ENCODE data around the gene DSTN. TPM values are rescaled to one million over a fixed set of nuclear protein-coding genes. Genes with fewer than 3 reads are reported as not detected.

DSTN gene
- total RNA-seq, 1 donor from 2014 or later: 91.9 TPM

DNA sequence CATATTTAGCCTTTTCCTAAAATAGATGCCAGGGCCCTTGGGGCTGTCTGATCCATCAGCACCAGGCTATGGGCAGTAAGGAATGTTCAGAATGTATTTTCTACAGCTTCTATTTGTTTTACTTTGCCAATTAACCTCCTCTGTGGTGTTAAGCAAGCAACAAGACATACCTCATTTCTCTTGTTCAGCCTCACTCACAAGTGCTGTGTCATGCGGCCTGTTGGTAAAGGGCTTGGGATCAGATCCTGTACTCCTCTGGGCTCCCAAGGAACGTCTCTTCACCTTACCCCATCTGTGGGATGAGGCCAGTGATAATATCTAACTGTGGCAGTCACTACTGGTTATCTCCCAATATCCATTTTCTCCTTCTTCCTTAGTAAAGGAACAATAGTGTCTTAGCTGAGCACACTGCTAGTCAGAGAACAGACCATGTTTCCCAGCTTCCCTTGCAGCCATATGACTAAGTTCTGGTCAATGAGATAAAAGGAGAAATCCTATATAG lies 7.0 kb upstream of the DSTN start:
- H3K4me1 Mint-ChIP-seq: peaks cover 16% of the 10 kb centered on the region
- DNase-seq (ENCODE audit: low read depth, low spot score): no peak
- H3K36me3 Mint-ChIP-seq (ENCODE audit: low read depth): no peaks in the 10 kb centered on the region
- H3K9me3 Mint-ChIP-seq: no peaks in the 10 kb centered on the region
- H3K27me3 Mint-ChIP-seq (ENCODE audit: low read depth): peaks cover 10% of the 10 kb centered on the region
- no peak for TF ChIP-seq CTCF (conservative IDR thresholded peaks at IDR 0.05)
- no peak overlapping the region for H3K4me3 Mint-ChIP-seq
- peak overlapping the region; percentile 57 for H3K27ac Mint-ChIP-seq (ENCODE audit: unreplicated experiment)

DNA sequence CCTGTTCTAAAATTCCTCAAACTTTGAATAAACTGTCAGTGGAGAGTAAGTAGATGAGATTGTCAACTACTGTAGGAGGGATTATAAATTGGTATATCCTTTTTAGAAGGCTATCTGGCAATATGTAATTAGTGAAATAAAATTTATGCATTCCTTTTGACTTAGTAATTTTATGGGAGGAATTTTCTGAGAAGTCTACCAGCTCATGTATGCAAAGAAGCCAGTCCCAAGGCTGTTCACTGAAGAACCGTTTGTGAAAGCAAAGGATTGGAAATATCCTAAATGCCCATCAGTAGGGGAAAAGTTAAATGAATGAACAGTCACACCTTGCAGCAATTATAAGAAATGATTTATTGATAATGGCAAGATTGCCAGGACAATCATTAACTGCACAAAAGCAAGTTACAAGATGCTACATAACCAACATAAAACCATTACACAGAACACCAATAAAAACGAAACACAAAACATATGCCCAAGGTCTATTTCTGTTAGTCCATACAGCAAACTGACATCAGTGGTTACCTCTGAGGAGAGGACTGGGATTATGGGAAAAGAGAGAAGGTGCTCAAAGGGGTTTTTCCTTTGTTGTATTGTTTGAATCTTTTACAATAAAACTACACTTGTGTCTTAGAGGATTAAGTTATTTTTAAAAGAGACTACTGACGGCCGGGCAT lies 4.6 kb upstream of the DSTN start:
- Mint-ChIP-seq H3K27me3 (ENCODE audit: low read depth) (peaks cover 20% of the 10 kb centered on the region), H3K9me3 (no peaks in the 10 kb centered on the region), H3K36me3 (ENCODE audit: low read depth) (no peaks in the 10 kb centered on the region), H3K4me1 (peaks cover 14% of the 10 kb centered on the region), H3K27ac (ENCODE audit: unreplicated experiment) (no peak overlapping the region), H3K4me3 (no peak overlapping the region)
- DNase-seq (ENCODE audit: low read depth, low spot score): no peak
- no peak for TF ChIP-seq CTCF (conservative IDR thresholded peaks at IDR 0.05)

- Mint-ChIP-seq H3K27ac (ENCODE audit: unreplicated experiment) (no peak overlapping the region), H3K9me3 (no peaks in the 10 kb centered on the region)
- no peak for TF ChIP-seq CTCF (conservative IDR thresholded peaks at IDR 0.05)
Measured at GRCh38 chr20:17566345-17566744, 3.5 kb upstream of the DSTN start.

DNA sequence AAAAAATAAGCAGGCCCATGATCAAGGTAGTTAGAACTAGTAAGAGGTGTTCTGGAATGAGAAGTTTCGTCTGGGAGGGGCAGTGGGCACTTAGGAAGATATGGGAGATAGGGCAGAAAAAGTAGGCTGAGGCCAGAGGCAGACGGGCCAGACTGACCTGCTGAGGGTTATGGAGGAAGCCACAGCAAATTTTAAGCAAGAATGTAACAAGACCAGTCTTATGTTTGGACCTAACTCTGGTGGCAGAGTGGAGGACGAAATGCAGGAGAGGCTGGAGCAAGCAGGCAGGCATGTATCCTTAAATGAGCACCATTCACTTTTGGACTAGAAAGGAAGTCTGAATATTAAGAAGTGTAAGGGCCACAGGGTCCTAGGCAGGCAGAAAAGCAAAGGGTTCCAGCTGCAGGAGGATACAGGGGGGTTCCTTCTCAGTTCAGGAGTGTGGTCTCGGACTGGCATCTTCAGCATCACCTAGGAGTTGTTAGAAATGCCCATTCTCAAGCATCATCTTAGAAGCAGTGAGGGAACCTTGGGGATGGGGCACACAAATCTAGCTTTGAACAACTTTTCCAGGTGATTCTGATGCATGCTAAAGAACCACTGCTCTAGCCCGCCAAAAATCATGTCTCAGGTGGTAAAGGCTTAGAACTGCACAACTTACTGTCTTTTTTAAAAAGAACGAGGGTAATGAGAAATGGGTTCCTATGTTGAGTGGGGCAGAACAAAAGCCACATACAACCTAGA lies 1.7 kb upstream of the DSTN start:
- no peak for DNase-seq (ENCODE audit: low read depth, low spot score)
- H3K4me1 Mint-ChIP-seq: peaks cover 36% of the 10 kb centered on the region
- peaks cover 25% of the 10 kb centered on the region for H3K27me3 Mint-ChIP-seq (ENCODE audit: low read depth)
- peak overlapping the region; percentile 77 for H3K4me3 Mint-ChIP-seq
- no peak for TF ChIP-seq CTCF (conservative IDR thresholded peaks at IDR 0.05)
- H3K9me3 Mint-ChIP-seq: no peaks in the 10 kb centered on the region
- H3K27ac Mint-ChIP-seq (ENCODE audit: unreplicated experiment): peak overlapping the region; percentile 14
- no peaks in the 10 kb centered on the region for H3K36me3 Mint-ChIP-seq (ENCODE audit: low read depth)

More at GRCh38 chr20:17566345-17566744, 3.5 kb upstream of the DSTN start:
- peak overlapping the region; percentile 77 for H3K4me3 Mint-ChIP-seq
- H3K4me1 Mint-ChIP-seq: peaks cover 21% of the 10 kb centered on the region
- DNase-seq (ENCODE audit: low read depth, low spot score): no peak
- H3K27me3 Mint-ChIP-seq (ENCODE audit: low read depth): peaks cover 20% of the 10 kb centered on the region
- no peaks in the 10 kb centered on the region for H3K36me3 Mint-ChIP-seq (ENCODE audit: low read depth)

DNA sequence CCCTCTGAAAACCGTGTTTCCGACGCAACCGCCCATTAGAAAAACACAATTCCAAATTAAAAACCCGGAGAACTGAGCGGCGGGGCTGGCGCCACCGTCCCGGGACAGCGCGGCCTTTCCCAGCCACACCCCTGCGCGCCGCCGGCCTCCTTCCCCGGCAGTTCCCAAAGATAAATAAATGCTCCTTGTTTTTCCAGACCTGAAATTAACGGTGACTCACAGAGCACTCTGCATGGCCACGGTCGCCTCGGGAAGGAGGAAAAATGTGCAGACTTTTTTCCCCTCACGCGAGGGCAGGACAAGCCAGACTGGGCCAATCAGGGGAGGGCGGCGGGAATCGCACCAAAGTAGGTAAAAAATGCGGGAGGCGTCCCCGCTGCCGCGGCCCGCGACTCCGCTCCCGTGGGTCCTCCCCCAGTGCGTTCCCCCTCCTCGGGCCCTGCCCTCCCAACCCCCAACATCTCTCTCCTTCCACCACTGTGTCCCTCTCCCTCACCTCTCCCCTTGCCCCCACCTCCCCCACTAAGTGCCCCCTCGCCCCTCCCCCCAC lies 828 bp upstream of the DSTN start:
- H3K27me3 Mint-ChIP-seq (ENCODE audit: low read depth): peaks cover 23% of the 10 kb centered on the region
- no peaks in the 10 kb centered on the region for H3K9me3 Mint-ChIP-seq
- peak; percentile 23 for DNase-seq (ENCODE audit: low read depth, low spot score)
- H3K36me3 Mint-ChIP-seq (ENCODE audit: low read depth): no peaks in the 10 kb centered on the region
- H3K4me1 Mint-ChIP-seq: peaks cover 36% of the 10 kb centered on the region
- TF ChIP-seq CTCF (conservative IDR thresholded peaks at IDR 0.05): peak; percentile 1
- peak overlapping the region; percentile 77 for H3K4me3 Mint-ChIP-seq
- no peak overlapping the region for H3K27ac Mint-ChIP-seq (ENCODE audit: unreplicated experiment)
